ENCODE data around the gene WNT3A.

DNA sequence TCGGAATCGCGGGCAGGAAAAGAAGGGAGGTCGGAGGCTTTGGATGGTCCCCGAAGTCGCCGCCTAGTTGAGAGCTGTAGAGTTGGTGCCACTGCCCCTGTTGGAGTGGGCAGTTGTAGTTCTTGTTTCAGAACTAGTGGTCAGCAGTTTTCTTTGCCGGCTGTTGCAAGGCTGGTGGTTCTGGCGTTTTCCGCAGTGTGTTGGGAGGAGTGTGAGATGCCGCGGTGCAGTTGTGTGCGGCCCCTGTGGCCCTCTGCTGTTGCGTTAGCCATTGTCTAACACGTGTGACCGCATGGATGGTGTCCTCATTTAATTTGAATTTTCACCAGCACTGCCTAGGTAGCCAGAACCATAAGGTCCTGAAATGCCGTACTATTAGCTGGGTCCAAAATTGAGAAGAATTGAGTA is 77.1 kb downstream of the WNT3A start:
- TF ChIP-seq CTCF (conservative IDR thresholded peaks at IDR 0.05; ENCODE audit: low read depth, low read length), result no peak
- no peak for TF ChIP-seq EZH2 (IDR thresholded peaks at IDR 0.05; ENCODE audit: borderline replicate concordance, low read depth, low read length, poor library complexity, severe bottlenecking)
